ENCODE results near the gene PGAM1. TPM values are rescaled to one million over a fixed set of nuclear protein-coding genes. Genes with fewer than 3 reads are reported as not detected.

The PGAM1 gene
- polyA plus RNA-seq (ENCODE audit: insufficient read length in 10 of 10) = 100 to 1,000 TPM in 9 of 10 donors, 10 to 100 TPM in 1; 90.7 to 151 (median 117) TPM
- long read RNA-seq, donor 1, transcript PGAM1-201 (4 exons, 1,830 nt) = major isoform, 53 of 53 reads
- long read RNA-seq, donor 1, partial matches to known transcripts = 0 of 53 reads
- long read RNA-seq, donor 1, other reads (novel, unspliced or antisense) = 0 of 53 reads
- long read RNA-seq, donor 2, transcript PGAM1-201 (4 exons, 1,830 nt) = major isoform, 40 of 40 reads
- long read RNA-seq, donor 2, partial matches to known transcripts = 0 of 40 reads
- long read RNA-seq, donor 2, other reads (novel, unspliced or antisense) = 0 of 40 reads
- long read RNA-seq, donor 3 = 0 reads
- long read RNA-seq, donor 4, transcript PGAM1-201 (4 exons, 1,830 nt) = major isoform, 42 of 42 reads
- long read RNA-seq, donor 4, partial matches to known transcripts = 0 of 42 reads
- long read RNA-seq, donor 4, other reads (novel, unspliced or antisense) = 0 of 42 reads
- long read RNA-seq, donor 5, transcript PGAM1-201 (4 exons, 1,830 nt) = major isoform, 68 of 75 reads
- long read RNA-seq, donor 5, partial matches to known transcripts = 7 of 75 reads
- long read RNA-seq, donor 5, other reads (novel, unspliced or antisense) = 0 of 75 reads
- long read RNA-seq, donor 6, transcript PGAM1-201 (4 exons, 1,830 nt) = major isoform, 58 of 63 reads
- long read RNA-seq, donor 6, partial matches to known transcripts = 5 of 63 reads
- long read RNA-seq, donor 6, other reads (novel, unspliced or antisense) = 0 of 63 reads
- long read RNA-seq, donor 7, transcript PGAM1-201 (4 exons, 1,830 nt) = major isoform, 48 of 48 reads
- long read RNA-seq, donor 7, partial matches to known transcripts = 0 of 48 reads
- long read RNA-seq, donor 7, other reads (novel, unspliced or antisense) = 0 of 48 reads
- long read RNA-seq, donor 8, transcript PGAM1-201 (4 exons, 1,830 nt) = major isoform, 55 of 60 reads
- long read RNA-seq, donor 8, partial matches to known transcripts = 5 of 60 reads
- long read RNA-seq, donor 8, other reads (novel, unspliced or antisense) = 0 of 60 reads
- long read RNA-seq, donor 9, transcript PGAM1-201 (4 exons, 1,830 nt) = major isoform, 7 of 7 reads
- long read RNA-seq, donor 9, partial matches to known transcripts = 0 of 7 reads
- long read RNA-seq, donor 9, other reads (novel, unspliced or antisense) = 0 of 7 reads

DNA sequence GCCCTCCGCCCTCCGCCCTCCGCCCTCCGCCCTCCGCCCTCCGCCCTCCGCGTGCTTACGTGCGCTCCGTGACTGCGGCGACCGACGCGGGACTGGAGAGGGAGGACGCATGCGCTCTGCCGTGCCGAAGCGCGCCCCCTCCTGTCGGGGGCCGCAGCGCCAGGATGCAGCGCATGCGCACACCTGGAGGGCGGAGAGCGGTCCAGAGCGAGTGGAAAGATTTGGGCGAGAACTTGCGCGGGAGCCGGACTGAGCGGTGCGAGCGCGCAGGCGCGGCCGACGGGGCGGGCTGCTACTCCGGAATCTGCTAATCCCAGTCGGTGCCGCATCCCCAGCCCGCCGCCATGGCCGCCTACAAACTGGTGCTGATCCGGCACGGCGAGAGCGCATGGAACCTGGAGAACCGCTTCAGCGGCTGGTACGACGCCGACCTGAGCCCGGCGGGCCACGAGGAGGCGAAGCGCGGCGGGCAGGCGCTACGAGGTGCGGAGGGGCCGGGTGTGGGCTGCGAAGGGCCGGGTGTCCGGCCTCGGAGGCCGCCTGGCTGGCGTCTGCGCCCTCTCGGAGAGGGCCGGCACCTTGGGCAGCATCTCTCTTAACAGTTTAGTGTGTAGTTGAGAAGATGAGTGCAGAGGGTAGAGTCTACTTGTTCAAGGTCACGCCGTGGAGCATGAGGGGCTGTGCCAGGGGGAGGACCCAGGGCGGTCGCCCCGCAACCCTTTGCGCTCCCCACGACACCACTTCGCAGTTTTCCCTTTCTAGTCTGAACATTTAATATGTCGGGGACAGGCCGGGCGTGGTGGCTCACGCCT is at the start of gene PGAM1:
Gene PGAM1 (plus strand): TSS at position 228 of the 812 bp plus-strand sequence. CDS start 117 bp downstream, at position 345.
- peak; percentile 96 to 99 (median 99) for DNase-seq

GRCh38 chr10:97376413-97376812 is 49.6 kb upstream of the PGAM1 start:
- DNase-seq = no peak

GRCh38 chr10:97378933-97379921 is 46.8 kb upstream of the PGAM1 start:
- DNase-seq = no peak

DNA sequence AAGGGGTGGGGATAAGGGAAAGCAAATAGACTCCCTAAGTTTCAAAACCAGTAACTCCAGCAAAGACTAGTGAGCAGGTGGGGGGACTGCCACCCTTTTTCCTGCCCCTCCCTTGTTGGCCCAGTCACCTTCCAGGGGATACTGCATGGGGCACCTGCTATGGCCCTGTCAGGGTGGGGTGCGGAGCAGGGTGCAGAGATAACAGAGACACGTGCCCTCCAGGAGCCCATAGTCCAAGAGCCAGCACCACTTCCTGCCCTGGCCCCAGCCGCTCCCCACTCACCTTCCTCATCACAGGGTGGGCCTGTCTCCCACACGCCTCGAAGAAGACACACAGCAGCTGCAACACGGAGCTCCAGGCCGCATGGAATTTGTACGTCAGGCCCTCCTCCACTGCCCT is 45.5 kb upstream of the PGAM1 start:
- no peak for DNase-seq

DNA sequence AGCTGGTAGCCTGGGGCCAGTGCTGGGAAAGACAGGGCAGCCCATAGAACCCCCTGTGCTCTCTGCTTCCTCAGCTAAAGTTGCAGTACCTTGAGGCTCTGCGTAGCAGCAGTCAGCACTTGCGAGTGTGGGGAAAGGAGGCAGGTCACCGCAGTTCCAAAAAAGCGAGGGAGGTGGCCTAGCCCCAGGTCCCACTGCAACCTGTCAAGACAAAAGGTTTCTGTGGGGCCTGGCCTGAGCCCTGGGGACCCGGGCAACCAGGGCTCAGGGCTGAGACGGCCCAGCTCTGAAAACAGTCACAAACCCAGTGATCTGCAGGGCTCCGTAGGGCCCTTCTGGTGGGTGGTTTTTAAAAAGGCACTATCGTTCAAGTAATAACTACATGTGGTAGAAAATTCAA is 44.4 kb upstream of the PGAM1 start:
- DNase-seq = no peak

GRCh38 chr10:97383159-97383558 is 42.8 kb upstream of the PGAM1 start:
- DNase-seq = no peak

DNA sequence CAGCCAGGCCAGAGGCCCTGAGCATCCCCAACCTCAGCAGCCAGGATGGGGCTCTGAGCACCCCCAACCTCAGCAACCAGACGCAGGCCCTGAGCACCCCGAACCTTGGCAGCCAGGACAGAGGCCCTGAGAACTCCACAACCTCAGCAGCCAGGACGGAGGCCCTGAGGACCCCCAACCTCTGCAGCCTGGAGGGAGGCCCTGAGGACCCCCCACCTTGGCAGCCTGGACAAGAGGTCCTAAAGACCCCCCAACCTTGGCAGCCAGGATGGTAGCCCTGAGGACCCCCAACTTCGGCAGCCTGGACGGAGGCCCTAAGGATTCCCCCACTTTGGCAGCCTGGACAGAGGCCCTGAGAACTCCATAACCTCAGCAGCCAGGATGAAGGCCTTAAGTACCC is 41.8 kb upstream of the PGAM1 start:
- DNase-seq = no peak

- no peak for DNase-seq
These were observed 41.4 kb upstream of the PGAM1 start for GRCh38 chr10:97384641-97385040.

DNA sequence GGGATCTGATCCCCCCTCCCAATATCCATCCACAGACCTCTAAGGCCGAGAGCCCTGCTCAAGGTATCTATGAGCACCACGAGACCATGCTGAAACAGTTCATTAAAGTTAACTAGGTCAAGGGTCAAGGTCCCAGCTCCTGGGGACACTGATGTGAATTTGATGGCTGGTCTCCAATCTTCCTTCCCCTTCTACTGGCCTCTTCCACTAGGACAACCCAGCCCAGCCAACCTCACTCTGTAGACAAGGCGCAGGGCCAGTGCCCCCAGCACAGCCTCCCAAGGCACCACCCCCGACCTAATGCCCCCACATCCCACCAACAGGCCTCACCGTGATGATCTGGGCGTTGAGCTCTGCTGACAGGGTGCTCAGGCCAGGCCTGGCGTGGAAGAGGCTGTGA is 40.4 kb upstream of the PGAM1 start:
- no peak for DNase-seq

GRCh38 chr10:97388152-97388551 is 37.8 kb upstream of the PGAM1 start:
- DNase-seq = no peak

GRCh38 chr10:97390091-97390490 is 35.9 kb upstream of the PGAM1 start:
- no peak for DNase-seq

DNA sequence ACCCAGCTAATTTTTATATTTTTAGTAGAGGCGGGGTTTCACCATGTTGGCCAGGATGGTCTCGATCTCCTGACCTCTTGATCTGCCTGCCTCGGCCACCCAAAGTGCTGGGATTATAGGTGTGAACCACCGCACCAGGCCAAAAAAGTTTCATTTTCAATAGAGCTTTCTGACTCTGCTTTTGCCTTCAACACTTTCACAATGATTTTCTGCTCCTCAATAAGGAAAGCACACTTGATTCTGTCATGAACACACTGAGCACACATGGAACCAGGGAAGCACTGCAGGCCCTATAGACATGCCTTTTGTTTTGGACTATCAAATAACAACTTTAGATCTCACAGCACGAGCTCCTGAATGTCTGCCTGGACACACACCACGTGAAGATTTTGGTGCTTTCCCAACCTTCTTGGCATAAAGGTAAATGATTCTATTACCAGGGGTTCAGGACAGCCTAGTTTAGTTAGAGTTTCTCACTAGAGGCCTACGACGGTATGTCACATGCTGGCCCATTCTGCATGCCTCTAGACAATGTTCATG is 32.9 kb upstream of the PGAM1 start:
- DNase-seq = no peak

DNA sequence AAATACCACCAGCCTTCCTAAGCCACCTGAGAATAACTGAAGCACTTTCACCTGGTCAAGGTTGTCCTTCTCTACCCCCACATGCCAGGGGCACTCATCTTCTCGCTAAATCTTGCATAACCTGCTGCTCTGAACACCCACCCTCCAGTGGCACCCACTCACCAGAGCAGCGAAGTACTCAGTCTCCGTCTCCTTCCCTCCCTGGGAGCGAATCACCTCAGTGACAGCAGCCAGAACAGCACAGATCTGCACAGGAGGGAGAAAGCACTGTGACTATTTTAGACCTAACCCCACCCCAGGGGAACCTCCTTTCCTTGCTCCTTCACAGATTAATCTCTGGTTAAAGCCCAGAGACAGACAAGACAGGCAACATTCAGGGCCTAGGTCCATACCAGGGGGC is 29.9 kb upstream of the PGAM1 start:
- DNase-seq = no peak

GRCh38 chr10:97399843-97400545 is 26.0 kb upstream of the PGAM1 start:
- DNase-seq = peak in 1 of 3 donors; percentile 64

GRCh38 chr10:97400665-97401454 is 25.1 kb upstream of the PGAM1 start, which contains the start of gene RRP12:
RRP12 (minus strand) TSS chr10:97401340; CDS start chr10:97401231, 109 bp downstream.
- peak; percentile 96 to 98 (median 98) for DNase-seq

GRCh38 chr10:97401455-97401919 is 24.5 kb upstream of the PGAM1 start:
- no peak for DNase-seq

- DNase-seq = no peak
These were observed 21.9 kb upstream of the PGAM1 start for GRCh38 chr10:97404044-97404443.

DNA sequence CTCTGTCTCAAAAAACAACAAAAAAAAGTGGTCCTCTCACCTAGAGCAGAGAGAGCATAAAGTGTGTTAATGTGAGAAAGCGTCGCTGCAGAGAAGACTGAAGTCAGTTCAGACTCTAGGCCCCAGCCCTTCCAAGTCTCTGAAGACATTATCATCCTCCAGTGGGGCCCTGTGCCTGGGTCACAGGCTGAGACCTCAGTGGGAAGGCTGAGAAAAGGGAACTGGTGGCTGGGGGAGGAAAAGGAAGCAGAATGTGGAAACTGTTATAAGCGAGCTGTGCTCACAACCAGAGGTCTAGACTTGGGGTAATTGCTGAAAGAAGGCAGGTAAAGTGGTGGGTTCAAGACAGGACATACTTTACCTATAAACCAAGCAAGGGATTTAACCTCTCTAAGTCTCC is 19.9 kb upstream of the PGAM1 start:
- peak in 1 of 3 donors; percentile 36 for DNase-seq

All from muscle of back (tissue), 13 donors.